IMR-90 (cell line): ENCODE measurements around the gene MIPEP. TPM values are rescaled to one million over a fixed set of nuclear protein-coding genes. Genes with fewer than 3 reads are reported as not detected.

Experiments
- ATAC-seq: fragments of 200-7000 bp; cut with Tn5 transposase; 2 replicates; pipeline ENCODE4 v1.9.1; 2020; ENCODE audit warnings: low read depth, mild to moderate bottlenecking, moderate library complexity
- BruUV-seq: library from RNA; stranded (reverse); fragments of 400-500 nt; replicated peaks from 2 replicates; lab custom pipeline; 2021; lab: Mats Ljungman, UMichigan
- CTCF ChIA-PET: fragments of 300-600 bp; formaldehyde crosslinking; extraction: SDS; loops from one replicate; lab custom pipeline; 2021; ENCODE audit warnings: antibody characterized with exemption; lab: Yijun Ruan, JAX
- POLR2A ChIA-PET: fragments of 300-600 bp; sonication (Branson Sonifier 250); formaldehyde crosslinking; loops from one replicate; lab custom pipeline; 2022; ENCODE audit warnings: antibody characterized with exemption; ENCODE audit not compliant: unreplicated experiment; lab: Charles Lee
- DNase-seq: peaks from one replicate; pipeline ENCODE4 v3.0.0; 2013
- H2AFZ ChIP-seq: replicated peaks from 2 replicates; pipeline ENCODE3; 2013; ENCODE audit warnings: low read length, mild to moderate bottlenecking; ENCODE audit not compliant: poor library complexity
- H2AK5ac ChIP-seq: 2 replicates; pipeline ENCODE4 v1.6.1; 2013; ENCODE audit warnings: low read depth, low read length, inconsistent platforms
- H2AK9ac ChIP-seq: replicated peaks from 2 replicates; pipeline ENCODE3; 2013; ENCODE audit warnings: mild to moderate bottlenecking, low read depth, low read length, moderate library complexity; ENCODE audit not compliant: poor library complexity
- H2BK120ac ChIP-seq: 2 replicates; pipeline ENCODE4 v1.6.1; 2013; ENCODE audit warnings: low read depth, low read length, inconsistent platforms
- H2BK15ac ChIP-seq: 3 replicates; pipeline ENCODE4 v1.6.1; 2013; ENCODE audit warnings: low read depth, low read length, inconsistent platforms
- H2BK20ac ChIP-seq: 2 replicates; pipeline ENCODE4 v1.6.1; 2013; ENCODE audit warnings: low read depth, mild to moderate bottlenecking, inconsistent platforms, low read length, moderate library complexity
- H2BK5ac ChIP-seq: 2 replicates; pipeline ENCODE4 v1.6.1; 2013; ENCODE audit warnings: mild to moderate bottlenecking, low read depth, low read length, inconsistent platforms; ENCODE audit not compliant: poor library complexity, severe bottlenecking
- H3K14ac ChIP-seq: replicated peaks from 2 replicates; pipeline ENCODE4 v1.6.1; 2013; ENCODE audit warnings: low read depth, low read length, inconsistent platforms
- H3K18ac ChIP-seq: 2 replicates; pipeline ENCODE4 v1.6.1; 2013; ENCODE audit warnings: low read depth, low read length, control low read depth
- H3K23ac ChIP-seq: 2 replicates; pipeline ENCODE4 v1.6.1; 2013; ENCODE audit warnings: low read depth, low read length, inconsistent platforms
- H3K27ac ChIP-seq: 2 replicates; pipeline ENCODE4 v1.5.1; 2013; ENCODE audit warnings: mild to moderate bottlenecking, control low read depth, low read length; ENCODE audit not compliant: insufficient read depth
- H3K27me3 ChIP-seq: 2 replicates; pipeline ENCODE4 v1.6.1; 2013; ENCODE audit warnings: low read length; ENCODE audit not compliant: control insufficient read depth, insufficient read depth
- H3K36me3 ChIP-seq: 2 replicates; pipeline ENCODE4 v1.6.1; 2013; ENCODE audit warnings: low read length, mixed read lengths; ENCODE audit not compliant: control insufficient read depth, insufficient read depth
- H3K4ac ChIP-seq: 2 replicates; pipeline ENCODE4 v1.6.1; 2013; ENCODE audit warnings: low read depth, low read length, inconsistent platforms
- H3K4me1 ChIP-seq: 2 replicates; pipeline ENCODE4 v1.6.1; 2013; ENCODE audit warnings: low read length, mixed read lengths; ENCODE audit not compliant: control insufficient read depth, insufficient read depth
- H3K4me2 ChIP-seq: 2 replicates; pipeline ENCODE4 v1.6.1; 2013; ENCODE audit warnings: low read depth, mild to moderate bottlenecking, control low read depth, low read length, moderate library complexity
- H3K4me3 ChIP-seq: 2 replicates; pipeline ENCODE4 v1.5.1; 2013; ENCODE audit warnings: low read depth, mild to moderate bottlenecking, control low read depth, low read length, moderate library complexity; ENCODE audit not compliant: insufficient read depth
- H3K56ac ChIP-seq: 2 replicates; pipeline ENCODE4 v1.6.1; 2013; ENCODE audit warnings: low read length, inconsistent platforms; ENCODE audit not compliant: insufficient read depth; ENCODE audit errors: extremely low read depth
- H3K79me1 ChIP-seq, 2 experiments: 2 replicates each; pipeline ENCODE4 v1.6.1; 2013; ENCODE audit warnings: low read length in 2 of 2, inconsistent platforms in 1 of 2, low read depth in 1 of 2
- H3K9ac ChIP-seq: 2 replicates; pipeline ENCODE4 v1.6.1; 2013; ENCODE audit warnings: low read depth, low read length, control low read depth
- H3K9me1 ChIP-seq: 2 replicates; pipeline ENCODE4 v1.6.1; 2013; ENCODE audit warnings: low read length, inconsistent platforms; ENCODE audit not compliant: insufficient read depth
- H3K9me3 ChIP-seq: 2 replicates; pipeline ENCODE4 v1.6.1; 2013; ENCODE audit warnings: low read length; ENCODE audit not compliant: control insufficient read depth, insufficient read depth
- H4K20me1 ChIP-seq: 2 replicates; pipeline ENCODE4 v1.6.1; 2013; ENCODE audit warnings: low read length, inconsistent platforms; ENCODE audit not compliant: insufficient read depth
- H4K5ac ChIP-seq: 2 replicates; pipeline ENCODE4 v1.6.1; 2013; ENCODE audit warnings: mild to moderate bottlenecking, low read depth, low read length, control low read depth
- H4K8ac ChIP-seq, 2 experiments: 2 replicates each; pipeline ENCODE4 v1.6.1; 2013; ENCODE audit warnings: low read depth in 2 of 2, low read length in 2 of 2, control low read depth in 1 of 2, inconsistent platforms in 1 of 2
- H4K91ac ChIP-seq: 2 replicates; pipeline ENCODE4 v1.6.1; 2013; ENCODE audit warnings: low read depth, low read length, inconsistent platforms; ENCODE audit not compliant: insufficient read depth
- CHD1 ChIP-seq: IDR thresholded peaks from 2 replicates; pipeline ENCODE4 v1.6.1; 2012; ENCODE audit warnings: low read depth, low read length, improper control_type of control experiment
- CTCF ChIP-seq: conservative IDR thresholded peaks from 2 replicates; pipeline ENCODE4 v1.5.1; 2012; ENCODE audit warnings: mild to moderate bottlenecking, low read depth, low read length, improper control_type of control experiment
- ELK1 ChIP-seq: fragments of 150-350 bp; IDR thresholded peaks from 2 replicates; pipeline ENCODE4 v1.6.1; 2016; ENCODE audit warnings: low read depth, mild to moderate bottlenecking, low read length, moderate library complexity, borderline replicate concordance
- FOS ChIP-seq: fragments of 150-350 bp; IDR thresholded peaks from 2 replicates; pipeline ENCODE4 v1.6.1; 2016; ENCODE audit warnings: low read depth, low read length
- MAFK ChIP-seq: IDR thresholded peaks from 2 replicates; pipeline ENCODE4 v1.6.1; 2012; ENCODE audit warnings: low read depth, low read length, improper control_type of control experiment
- MAZ ChIP-seq: IDR thresholded peaks from 2 replicates; pipeline ENCODE4 v1.6.1; 2012; ENCODE audit warnings: low read depth, mild to moderate bottlenecking, low read length, improper control_type of control experiment, moderate library complexity, borderline replicate concordance
- MXI1 ChIP-seq: IDR thresholded peaks from 2 replicates; pipeline ENCODE4 v1.6.1; 2012; ENCODE audit warnings: low read depth, mild to moderate bottlenecking, low read length, moderate library complexity, borderline replicate concordance
- NFE2L2 ChIP-seq: fragments of 150-350 bp; IDR thresholded peaks from 2 replicates; pipeline ENCODE4 v1.6.1; 2016; ENCODE audit warnings: low read depth, mild to moderate bottlenecking, low read length
- POLR2A ChIP-seq: IDR thresholded peaks from 2 replicates; pipeline ENCODE4 v1.6.1; 2012; ENCODE audit warnings: mild to moderate bottlenecking, low read depth, low read length
- RFX5 ChIP-seq: IDR thresholded peaks from 2 replicates; pipeline ENCODE4 v1.8.0; 2012; ENCODE audit warnings: low read depth, mild to moderate bottlenecking, low read length, moderate library complexity
- WGBS, 2 experiments: methylation state at CpG; one replicate each; pipeline versions ENCODE4 v1.1.5 to v1.1.7; 2013; ENCODE audit warnings: missing lambda C conversion rate in 2 of 2; ENCODE audit not compliant: insufficient read length in 1 of 2; ENCODE audit errors: extremely low coverage in 2 of 2; 5-methylcytosine and 5-hydroxymethylcytosine counted together
- dilution Hi-C: fragments of 300-500 bp; cut with HindIII; formaldehyde crosslinking; loops from one replicate; pipeline ENCODE4 v1.14.3; 2018; ENCODE audit warnings: low sequenced_read_pairs; ENCODE audit not compliant: unreplicated experiment
- in situ Hi-C: fragments of 300-500 bp; cut with MboI; formaldehyde crosslinking; loops from 3 replicates; pipeline ENCODE4 v1.14.3; 2019; ENCODE audit warnings: low sequenced_read_pairs, inconsistent platforms, mixed read lengths
- intact Hi-C: fragments of 100-400 bp; cut with micrococcal nuclease; formaldehyde crosslinking; loops from 2 replicates; pipeline ENCODE4 v1.10.0; 2022
- polyA plus RNA-seq, 3 experiments: library from polyadenylated mRNA; depleted of rRNA; stranded (reverse); fragments of >200 nt; gene quantifications; 2 replicates each; pipeline ENCODE4 v1.2.3, GENCODE V29; 2012; ENCODE audit warnings: low replicate concordance in 1 of 3
- total RNA-seq: library from RNA; depleted of rRNA; stranded (reverse); fragments of >200 nt; gene quantifications from 2 replicates; pipeline ENCODE4 v1.2.3, GENCODE V29; 2012

Gene MIPEP
- total and polyA plus RNA-seq, 2 of the 4 experiments (the other 2 are of a cell fraction) = 15.0 to 21.5 TPM

- Histone ChIP-seq H2BK15ac (no peak overlapping the region), H3K9me3 (no peaks in the 10 kb centered on the region), H3K9me1 (no peaks in the 10 kb centered on the region; the same call in 1 of the 2 replicates), H3K4me3 (no peak overlapping the region), H3K9ac (no peak overlapping the region), H2AK5ac (no peak overlapping the region), H3K56ac (no peak overlapping the region), H3K23ac (no peak overlapping the region), H2AK9ac (no peak overlapping the region), H4K20me1 (no peaks in the 10 kb centered on the region), H2AFZ (no peak overlapping the region), H3K14ac (no peak overlapping the region), H2BK20ac (no peak overlapping the region), H4K91ac (no peak overlapping the region), H3K4me2 (no peak overlapping the region), H3K18ac (no peak overlapping the region), H4K5ac (no peak overlapping the region), H3K4ac (no peak overlapping the region), H3K27me3 (no peaks in the 10 kb centered on the region), H3K27ac (no peak overlapping the region), H4K8ac (no peak overlapping the region), H3K79me1 (no peaks in the 10 kb centered on the region), H2BK120ac (no peak overlapping the region), H2BK5ac (no peak overlapping the region), H3K36me3 (peaks cover 3% of the 10 kb centered on the region; the same call in 1 of the 2 replicates), H3K4me1 (no peaks in the 10 kb centered on the region; the same call in 1 of the 2 replicates)
- no peak for TF ChIP-seq CHD1
- TF ChIP-seq MXI1 = no peak
- no peak for TF ChIP-seq FOS
- TF ChIP-seq MAZ = no peak
- TF ChIP-seq RFX5 = no peak
- TF ChIP-seq POLR2A = no peak
- no peak for TF ChIP-seq CTCF
- TF ChIP-seq NFE2L2 = no peak
- no peak for TF ChIP-seq ELK1
- TF ChIP-seq MAFK = no peak
- ATAC-seq (no peak), DNase-seq (no peak)
- ChIA-PET POLR2A (no interaction called here), CTCF (no interaction called here)
- BruUV-seq = no TSS peak
- intact Hi-C loops (no loop called here), in situ Hi-C loops (no loop called here), dilution Hi-C loops (no loop called here)
- no CpG with 5 or more reads among the region's 2 CpGs for WGBS, 2 experiments
Observed at GRCh38 chr13:23817136-23817535, 72.1 kb downstream of the MIPEP start.
